PFSK-1 (cell line): ENCODE measurements around the gene BTBD9.

Source experiments
- FOXP2 ChIP-seq: optimal IDR thresholded peaks from 2 replicates; pipeline ENCODE3; 2011; ENCODE audit warnings: borderline replicate concordance, control low read depth, inconsistent platforms; ENCODE audit not compliant: insufficient read depth; ENCODE audit errors: extremely low read length, extremely low read depth
- POLR2AphosphoS5 ChIP-seq: IDR thresholded peaks from 2 replicates; pipeline ENCODE4 v1.6.1; 2012; ENCODE audit warnings: low read depth, mild to moderate bottlenecking, control low read depth, low read length, moderate library complexity
- REST ChIP-seq, 2 experiments: IDR thresholded peaks; 2 replicates each; pipeline versions ENCODE4 v1.6.1 to v1.8.0; 2011 to 2012; ENCODE audit warnings: low read depth in 2 of 2, low read length in 2 of 2, control low read depth in 1 of 2, inconsistent platforms in 1 of 2, mild to moderate bottlenecking in 1 of 2, moderate library complexity in 1 of 2; ENCODE audit not compliant: insufficient read depth in 1 of 2
- TAF1 ChIP-seq: IDR thresholded peaks from 2 replicates; pipeline ENCODE4 v1.6.1; 2012; ENCODE audit warnings: low read length, control low read depth, borderline replicate concordance; ENCODE audit not compliant: insufficient read depth

GRCh38 chr6:38354037-38354381, 285.7 kb downstream of the BTBD9 start:
- TF ChIP-seq TAF1 (no peak), POLR2AphosphoS5 (no peak), REST (IDR thresholded peaks at IDR 0.05; ENCODE audit: insufficient read depth in 1 of 2, low read depth in 2 of 2, low read length in 2 of 2) (no peak), FOXP2 (no peak)
